Trophoblast cell (in vitro differentiated cells and primary cell): Measurements from ENCODE around the gene CENPT.
A peak's percentile ranks its signal among the peaks of the same experiment; 100 is the strongest.

Experiments used
- DNase-seq, 2 donors: peaks; one replicate each; pipeline ENCODE4 v3.0.0-alpha.2; 2016
- H2AFZ ChIP-seq: 2 replicates; pipeline ENCODE4 v1.6.1; 2013; ENCODE audit warnings: low read length, moderate library complexity, mild to moderate bottlenecking; ENCODE audit not compliant: insufficient read depth, poor library complexity
- H2AK5ac ChIP-seq: 2 replicates; pipeline ENCODE4 v1.6.1; 2013; ENCODE audit warnings: mild to moderate bottlenecking, low read length
- H2BK120ac ChIP-seq: 2 replicates; pipeline ENCODE4 v1.6.1; 2013; ENCODE audit warnings: low read length, mild to moderate bottlenecking, moderate library complexity; ENCODE audit not compliant: insufficient read depth, poor library complexity
- H2BK12ac ChIP-seq: 2 replicates; pipeline ENCODE4 v1.6.1; 2013; ENCODE audit warnings: mild to moderate bottlenecking, low read length, moderate library complexity
- H2BK5ac ChIP-seq: 2 replicates; pipeline ENCODE4 v1.6.1; 2013; ENCODE audit warnings: low read length, low read depth, moderate library complexity, mild to moderate bottlenecking; ENCODE audit not compliant: poor library complexity
- H3K14ac ChIP-seq: 2 replicates; pipeline ENCODE4 v1.6.1; 2013; ENCODE audit warnings: mild to moderate bottlenecking, low read length
- H3K18ac ChIP-seq: 2 replicates; pipeline ENCODE4 v1.6.1; 2013; ENCODE audit warnings: mild to moderate bottlenecking, low read length
- H3K23ac ChIP-seq: 2 replicates; pipeline ENCODE4 v1.6.1; 2013; ENCODE audit warnings: low read length
- H3K27ac ChIP-seq: 2 replicates; pipeline ENCODE4 v1.5.1; 2013; ENCODE audit warnings: low read depth, mild to moderate bottlenecking, inconsistent platforms, low read length, moderate library complexity
- H3K27me3 ChIP-seq: 2 replicates; pipeline ENCODE4 v1.6.1; 2013; ENCODE audit warnings: inconsistent platforms, mild to moderate bottlenecking, low read length, moderate library complexity; ENCODE audit not compliant: insufficient read depth
- H3K36me3 ChIP-seq, 2 experiments: 1 replicate in 1 of 2; 2 replicates in 1 of 2; pipeline ENCODE4 v1.6.1; 2013; ENCODE audit warnings: low read length in 2 of 2, mild to moderate bottlenecking in 2 of 2, moderate library complexity in 1 of 2; ENCODE audit not compliant: insufficient read depth in 2 of 2, control insufficient read depth in 1 of 2
- H3K4ac ChIP-seq: 2 replicates; pipeline ENCODE4 v1.6.1; 2013; ENCODE audit warnings: low read depth, mild to moderate bottlenecking, low read length, moderate library complexity
- H3K4me1 ChIP-seq, 2 experiments: 1 replicate in 1 of 2; 2 replicates in 1 of 2; pipeline ENCODE4 v1.6.1; 2013; ENCODE audit warnings: low read length in 2 of 2, mild to moderate bottlenecking in 2 of 2, moderate library complexity in 1 of 2; ENCODE audit not compliant: insufficient read depth in 2 of 2, control insufficient read depth in 1 of 2
- H3K4me2 ChIP-seq: 2 replicates; pipeline ENCODE4 v1.6.1; 2013; ENCODE audit warnings: inconsistent platforms, mild to moderate bottlenecking, low read length, moderate library complexity
- H3K4me3 ChIP-seq: 2 replicates; pipeline ENCODE4 v1.5.1; 2013; ENCODE audit warnings: mild to moderate bottlenecking, low read depth, low read length, inconsistent platforms
- H3K79me1 ChIP-seq: one replicate; pipeline ENCODE4 v1.6.1; 2013; ENCODE audit warnings: low read length
- H3K79me2 ChIP-seq: 2 replicates; pipeline ENCODE4 v1.6.1; 2013; ENCODE audit warnings: low read length, mild to moderate bottlenecking; ENCODE audit not compliant: control insufficient read depth, insufficient read depth, poor library complexity
- H3K9ac ChIP-seq: 2 replicates; pipeline ENCODE4 v1.6.1; 2013; ENCODE audit warnings: mild to moderate bottlenecking, low read length
- H3K9me3 ChIP-seq: 2 replicates; pipeline ENCODE4 v1.6.1; 2013; ENCODE audit warnings: low read depth, mild to moderate bottlenecking, control low read depth, inconsistent platforms, low read length; ENCODE audit not compliant: insufficient read depth
- H4K12ac ChIP-seq: 2 replicates; pipeline ENCODE4 v1.6.1; 2013; ENCODE audit warnings: low read depth, mild to moderate bottlenecking, low read length, moderate library complexity
- H4K8ac ChIP-seq: 2 replicates; pipeline ENCODE4 v1.6.1; 2013; ENCODE audit warnings: low read depth, mild to moderate bottlenecking, low read length, moderate library complexity
- H4K91ac ChIP-seq: one replicate; pipeline ENCODE4 v1.6.1; 2013; ENCODE audit warnings: low read depth, mild to moderate bottlenecking, low read length, moderate library complexity
- WGBS: extraction: QIAGEN DNeasy Blood & Tissue Kit; methylation state at CpG from one replicate; pipeline ENCODE4 v1.1.7; 2013; ENCODE audit warnings: missing lambda C conversion rate; ENCODE audit not compliant: insufficient read length, insufficient coverage; ENCODE audit errors: extremely low coverage; 5-methylcytosine and 5-hydroxymethylcytosine counted together

The CENPT gene

GRCh38 chr16:67842509-67843342 is 4.8 kb downstream of the CENPT start:
- H4K91ac ChIP-seq, result peak overlapping the region; percentile 95
- peak overlapping the region; percentile 99 for H3K4me2 ChIP-seq
- peak overlapping the region; percentile 99 for H3K27ac ChIP-seq
- H3K18ac ChIP-seq, result peak overlapping the region; percentile 20
- peaks cover 16% of the 10 kb centered on the region for H3K79me1 ChIP-seq
- H4K8ac ChIP-seq, result peak overlapping the region; percentile 25
- H3K27me3 ChIP-seq, result no peaks in the 10 kb centered on the region
- peak; percentile 14 to 54 for DNase-seq
- H2BK120ac ChIP-seq, result no peak overlapping the region
- no peak overlapping the region for H2BK12ac ChIP-seq
- peak overlapping the region; percentile 87 for H3K4me3 ChIP-seq
- H3K14ac ChIP-seq, result peak overlapping the region; percentile 3
- WGBS, result no CpG with 5 or more reads among the region's 67 CpGs
- no peak overlapping the region for H2AK5ac ChIP-seq
- no peak overlapping the region for H3K4ac ChIP-seq
- H3K36me3 ChIP-seq, result peaks cover 2 to 9% of the 10 kb centered on the region in 2 experiments
- H3K4me1 ChIP-seq, result peaks cover 16 to 22% of the 10 kb centered on the region in 2 experiments
- peak overlapping the region; percentile 82 for H3K9ac ChIP-seq
- peaks cover 9% of the 10 kb centered on the region for H3K79me2 ChIP-seq
- H2BK5ac ChIP-seq, result no peak overlapping the region
- H3K23ac ChIP-seq, result no peak overlapping the region
- peak overlapping the region; percentile 9 for H2AFZ ChIP-seq
- no peaks in the 10 kb centered on the region for H3K9me3 ChIP-seq
- peak overlapping the region; percentile 0 for H4K12ac ChIP-seq

- peak; percentile 96 to 99 for DNase-seq
- H4K12ac ChIP-seq, result peak within 1 kb of the TSS; percentile 95
- peaks cover 11% of the 10 kb centered on the region for H3K79me1 ChIP-seq
- peaks cover 16 to 22% of the 10 kb centered on the region in 2 experiments for H3K4me1 ChIP-seq
- H3K27ac ChIP-seq, result peak within 1 kb of the TSS; percentile 99
- H2AK5ac ChIP-seq, result no peak within 1 kb of the TSS
- H2BK12ac ChIP-seq, result peak within 1 kb of the TSS; percentile 67
- peak within 1 kb of the TSS; percentile 95 for H4K91ac ChIP-seq
- WGBS, result no CpG with 5 or more reads among the region's 83 CpGs
- peak within 1 kb of the TSS; percentile 99 for H2BK5ac ChIP-seq
- peak within 1 kb of the TSS; percentile 87 for H3K4me3 ChIP-seq
- peak within 1 kb of the TSS; percentile 77 for H3K4ac ChIP-seq
- peaks cover 2 to 9% of the 10 kb centered on the region in 2 experiments for H3K36me3 ChIP-seq
- peak within 1 kb of the TSS; percentile 98 for H3K14ac ChIP-seq
- H2BK120ac ChIP-seq, result peak within 1 kb of the TSS; percentile 97
- H3K23ac ChIP-seq, result no peak within 1 kb of the TSS
- H4K8ac ChIP-seq, result peak within 1 kb of the TSS; percentile 94
- H3K4me2 ChIP-seq, result peak within 1 kb of the TSS; percentile 99
- peaks cover 4% of the 10 kb centered on the region for H3K79me2 ChIP-seq
- H3K9me3 ChIP-seq, result no peaks in the 10 kb centered on the region
- no peaks in the 10 kb centered on the region for H3K27me3 ChIP-seq
- peak within 1 kb of the TSS; percentile 91 for H3K18ac ChIP-seq
- H2AFZ ChIP-seq, result peak within 1 kb of the TSS; percentile 99
- H3K9ac ChIP-seq, result peak within 1 kb of the TSS; percentile 90
Measured at GRCh38 chr16:67841816-67842508, 5.5 kb downstream of the CENPT start, which contains the start of gene THAP11. THAP11 (plus strand) TSS chr16:67842320; CDS start chr16:67842555, 235 bp downstream.

- no CpG with 5 or more reads among the region's 17 CpGs for WGBS
- Histone ChIP-seq H4K12ac (peak overlapping the region; percentile 71), H3K79me2 (peaks cover 4% of the 10 kb centered on the region)
Measured at GRCh38 chr16:67841198-67841815, 6.2 kb downstream of the CENPT start.

GRCh38 chr16:67837811-67838210 is 9.7 kb downstream of the CENPT start:
- Histone ChIP-seq H2BK5ac (no peak overlapping the region), H3K18ac (no peak overlapping the region), H3K27ac (no peak overlapping the region), H3K4me2 (no peak overlapping the region), H3K9ac (no peak overlapping the region), H3K27me3 (no peaks in the 10 kb centered on the region), H3K36me3 (no peaks in the 10 kb centered on the region), H2BK120ac (no peak overlapping the region), H3K9me3 (no peaks in the 10 kb centered on the region), H2AK5ac (no peak overlapping the region), H2AFZ (no peak overlapping the region), H3K79me2 (peaks cover 8% of the 10 kb centered on the region), H4K91ac (no peak overlapping the region), H2BK12ac (no peak overlapping the region), H3K4me3 (no peak overlapping the region), H3K4ac (no peak overlapping the region), H3K23ac (no peak overlapping the region), H3K4me1 (peaks cover 5 to 12% of the 10 kb centered on the region in 2 experiments), H3K14ac (no peak overlapping the region), H4K12ac (no peak overlapping the region), H3K79me1 (peaks cover 9% of the 10 kb centered on the region), H4K8ac (no peak overlapping the region)
- no CpG with 5 or more reads among the region's 2 CpGs for WGBS
- DNase-seq, result no peak

More at GRCh38 chr16:67841198-67841815, 6.2 kb downstream of the CENPT start:
- H3K18ac ChIP-seq, result no peak overlapping the region
- H3K79me1 ChIP-seq, result peaks cover 8% of the 10 kb centered on the region
- peak overlapping the region; percentile 48 for H3K27ac ChIP-seq
- no peak for DNase-seq
- H3K4me2 ChIP-seq, result peak overlapping the region; percentile 46
- no peak overlapping the region for H3K9ac ChIP-seq
- peak overlapping the region; percentile 10 for H2BK12ac ChIP-seq
- H2AK5ac ChIP-seq, result no peak overlapping the region
- peak overlapping the region; percentile 45 for H3K14ac ChIP-seq
- peaks cover 2 to 9% of the 10 kb centered on the region in 2 experiments for H3K36me3 ChIP-seq
- no peaks in the 10 kb centered on the region for H3K27me3 ChIP-seq
- peak overlapping the region; percentile 35 for H2BK120ac ChIP-seq
- peak overlapping the region; percentile 68 for H2AFZ ChIP-seq
- peak overlapping the region; percentile 30 for H3K4ac ChIP-seq
- no peaks in the 10 kb centered on the region for H3K9me3 ChIP-seq
- H3K23ac ChIP-seq, result no peak overlapping the region
- peak overlapping the region; percentile 83 for H4K8ac ChIP-seq
- peak overlapping the region; percentile 69 for H4K91ac ChIP-seq
- H3K4me3 ChIP-seq, result no peak overlapping the region
- H3K4me1 ChIP-seq, result peaks cover 16 to 22% of the 10 kb centered on the region in 2 experiments
- H2BK5ac ChIP-seq, result peak overlapping the region; percentile 34
